Activated CD4-positive, alpha-beta T cell treated with anti-CD3 and anti-CD28 coated beads, Interleukin-2, amount 50 U/mL, for 1 hour (primary cell): Measurements from ENCODE around the gene HPN.

Source experiments
- DNase-seq: peaks from one replicate; pipeline ENCODE4 v3.0.0-alpha.2; 2020

HPN gene

GRCh38 chr19:35065574-35065973 lies 24.1 kb downstream of the HPN start:
- no peak for DNase-seq

GRCh38 chr19:35066121-35066520 lies 24.6 kb downstream of the HPN start:
- DNase-seq: no peak

- peak; percentile 92 for DNase-seq
Observed at GRCh38 chr19:35066691-35067563, 25.4 kb downstream of the HPN start.

GRCh38 chr19:35068941-35069634 lies 27.6 kb downstream of the HPN start:
- DNase-seq: no peak

- no peak for DNase-seq
Observed at GRCh38 chr19:35069696-35070095, 28.2 kb downstream of the HPN start.

- DNase-seq: no peak
Observed at GRCh38 chr19:35070471-35070870, 28.9 kb downstream of the HPN start.

- DNase-seq: no peak
Observed at GRCh38 chr19:35073516-35073915, 32.0 kb downstream of the HPN start.

GRCh38 chr19:35073941-35074340 lies 32.4 kb downstream of the HPN start:
- no peak for DNase-seq

GRCh38 chr19:35074426-35075201 lies 33.1 kb downstream of the HPN start:
- no peak for DNase-seq

GRCh38 chr19:35075202-35076025 lies 33.9 kb downstream of the HPN start:
- no peak for DNase-seq

- no peak for DNase-seq
Observed at GRCh38 chr19:35076026-35076370, 34.5 kb downstream of the HPN start.

GRCh38 chr19:35076657-35077056 lies 35.1 kb downstream of the HPN start:
- DNase-seq: no peak

- DNase-seq: no peak
Observed at GRCh38 chr19:35077411-35078223, 36.1 kb downstream of the HPN start.

GRCh38 chr19:35079826-35080225 lies 38.3 kb downstream of the HPN start:
- DNase-seq: no peak

GRCh38 chr19:35080613-35081170 lies 39.2 kb downstream of the HPN start:
- no peak for DNase-seq

- no peak for DNase-seq
Observed at GRCh38 chr19:35081201-35081600, 39.7 kb downstream of the HPN start.

GRCh38 chr19:35083691-35084508 lies 42.4 kb downstream of the HPN start:
- DNase-seq: no peak

- DNase-seq: no peak
Observed at GRCh38 chr19:35084509-35084762, 42.9 kb downstream of the HPN start.

GRCh38 chr19:35085947-35086346 lies 44.4 kb downstream of the HPN start:
- DNase-seq: no peak

- no peak for DNase-seq
Observed at GRCh38 chr19:35086455-35086854, 44.9 kb downstream of the HPN start.

GRCh38 chr19:35087393-35087792 lies 45.9 kb downstream of the HPN start:
- no peak for DNase-seq
